Ishikawa (cell line): Measurements from ENCODE around the gene ARCN1.
A peak's percentile ranks its signal among the peaks of the same experiment; 100 is the strongest.

ENCODE experiments used
- CEBPB ChIP-seq: IDR thresholded peaks from 2 replicates; pipeline ENCODE4 v1.6.1; 2012
- CREB1 ChIP-seq: IDR thresholded peaks from 2 replicates; pipeline ENCODE4 v1.6.1; 2012; ENCODE audit warnings: low read depth
- EGR1 ChIP-seq: IDR thresholded peaks from 2 replicates; pipeline ENCODE4 v1.6.1; 2012
- EP300 ChIP-seq: IDR thresholded peaks from 2 replicates; pipeline ENCODE4 v1.6.1; 2012; ENCODE audit warnings: borderline replicate concordance
- FOXM1 ChIP-seq: IDR thresholded peaks from 2 replicates; pipeline ENCODE4 v1.6.1; 2012; ENCODE audit warnings: low read depth, borderline replicate concordance
- MAX ChIP-seq: IDR thresholded peaks from 2 replicates; pipeline ENCODE4 v1.6.1; 2012
- NFIC ChIP-seq: IDR thresholded peaks from 2 replicates; pipeline ENCODE4 v1.6.1; 2012
- RAD21 ChIP-seq: IDR thresholded peaks from 2 replicates; pipeline ENCODE4 v1.6.1; 2012; ENCODE audit warnings: low read depth
- REST ChIP-seq: IDR thresholded peaks from 2 replicates; pipeline ENCODE4 v1.6.1; 2012; ENCODE audit warnings: low read depth, mild to moderate bottlenecking
- TAF1 ChIP-seq: IDR thresholded peaks from 2 replicates; pipeline ENCODE4 v1.6.1; 2012; ENCODE audit warnings: low read depth, mild to moderate bottlenecking
- TCF12 ChIP-seq: IDR thresholded peaks from 2 replicates; pipeline ENCODE4 v1.6.1; 2012; ENCODE audit warnings: low read depth
- TEAD4 ChIP-seq: IDR thresholded peaks from 2 replicates; pipeline ENCODE4 v1.6.1; 2012
- USF1 ChIP-seq: IDR thresholded peaks from 2 replicates; pipeline ENCODE4 v1.6.1; 2012
- YY1 ChIP-seq: IDR thresholded peaks from 2 replicates; pipeline ENCODE4 v1.6.1; 2012; ENCODE audit warnings: low read depth
- ZBTB7A ChIP-seq: IDR thresholded peaks from 2 replicates; pipeline ENCODE4 v1.6.1; 2012; ENCODE audit warnings: low read depth

ARCN1 gene

DNA sequence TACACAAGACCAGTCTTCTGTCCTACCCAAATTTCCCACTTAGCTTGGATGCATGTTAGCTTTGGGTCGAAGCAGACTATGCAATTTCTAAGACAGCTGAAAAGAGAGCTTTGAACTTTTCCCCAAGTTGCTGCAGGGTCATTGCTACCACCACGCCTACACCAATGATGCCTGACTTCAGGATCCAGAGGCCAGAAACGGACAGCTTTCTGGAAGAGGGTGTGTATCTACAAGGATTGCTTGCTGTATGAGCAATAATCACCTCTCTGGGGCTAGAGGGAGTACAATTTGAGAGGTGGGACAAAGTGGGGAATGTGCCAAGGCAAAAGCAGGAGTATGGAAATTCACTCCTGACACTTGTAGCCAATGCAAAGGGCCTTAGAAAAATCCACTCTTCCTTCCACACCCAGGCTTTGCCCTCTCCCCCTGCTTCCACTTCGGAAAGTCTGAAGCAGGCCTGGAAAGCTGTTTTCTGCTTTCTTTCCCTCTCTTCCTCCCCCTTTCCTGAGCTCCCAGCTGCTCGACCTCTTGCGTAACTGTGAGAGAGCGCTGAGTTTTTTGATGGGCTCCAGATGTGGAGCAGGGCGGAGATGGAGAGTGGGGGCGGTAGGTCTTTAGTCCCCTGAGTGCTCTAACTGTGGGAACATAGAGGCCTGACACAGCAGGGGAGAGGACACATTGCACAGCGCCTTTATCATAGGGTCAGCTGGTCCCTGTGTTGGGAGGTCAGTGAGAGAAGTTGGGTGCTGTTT, 33.1 kb downstream of the ARCN1 start:
- TF ChIP-seq NFIC: no peak
- TF ChIP-seq MAX: no peak
- TF ChIP-seq TAF1: no peak
- no peak for TF ChIP-seq YY1
- TF ChIP-seq CEBPB: peak; percentile 89
- TF ChIP-seq RAD21: no peak
- no peak for TF ChIP-seq CREB1

GRCh38 chr11:118606157-118606843, 34.1 kb downstream of the ARCN1 start:
- TF ChIP-seq REST (no peak), YY1 (no peak), TCF12 (no peak), EP300 (no peak), TEAD4 (no peak; the same call in 1 of the 2 replicates), RAD21 (no peak), CREB1 (no peak), MAX (no peak), ZBTB7A (no peak), USF1 (no peak), NFIC (no peak), EGR1 (no peak), TAF1 (no peak), FOXM1 (no peak), CEBPB (no peak)

GRCh38 chr11:118606844-118607228, 34.6 kb downstream of the ARCN1 start:
- TF ChIP-seq NFIC (no peak), TCF12 (no peak), RAD21 (no peak), CEBPB (no peak), CREB1 (no peak), TEAD4 (no peak), ZBTB7A (no peak), EGR1 (no peak)

DNA sequence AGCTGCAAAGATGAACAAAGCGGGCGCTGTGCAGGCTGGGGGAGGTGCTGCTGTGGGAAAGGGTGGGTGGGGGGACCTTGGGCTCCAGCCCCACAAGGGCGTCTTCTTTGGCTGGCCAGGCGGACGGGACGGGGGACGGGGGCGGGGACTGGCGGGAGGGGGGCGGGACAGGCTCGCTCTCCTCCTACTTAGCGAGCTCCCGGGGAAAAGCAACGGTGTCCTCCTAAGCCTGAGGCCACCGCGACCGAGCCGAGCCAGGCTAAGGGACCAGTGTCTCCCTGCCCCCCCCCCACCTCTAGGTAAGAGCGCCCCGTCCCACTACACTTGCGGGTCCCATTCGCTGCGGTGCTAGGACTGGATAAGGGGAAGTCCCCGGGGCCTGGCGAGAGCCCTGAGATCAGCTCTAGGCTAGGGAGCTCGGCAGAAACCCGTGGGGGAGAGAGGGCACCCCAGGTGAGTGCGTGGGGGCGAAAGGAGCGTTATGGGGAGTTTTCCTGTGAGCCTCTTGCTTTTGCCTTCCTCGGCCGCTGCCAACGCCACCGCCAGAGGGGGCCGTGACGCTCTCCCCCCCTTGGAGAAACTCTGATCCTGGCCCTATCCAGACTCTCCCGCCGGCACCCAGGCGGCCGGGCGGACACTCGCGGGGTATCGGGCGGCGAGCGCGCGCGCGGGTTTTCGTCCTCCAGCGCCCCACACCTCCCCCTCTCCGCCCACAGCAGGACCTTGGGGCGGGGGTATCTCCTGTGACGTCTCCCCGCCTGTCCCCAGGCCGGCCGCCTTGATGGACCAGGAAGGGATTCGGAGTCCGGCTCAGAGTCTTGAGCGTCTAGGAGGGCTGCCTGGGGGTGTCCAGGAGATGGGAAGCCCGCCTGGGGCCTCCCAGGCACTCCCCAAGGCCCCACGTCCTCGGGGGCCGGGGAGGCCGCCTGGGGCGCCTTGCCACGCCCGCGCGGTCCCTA, 35.5 kb downstream of the ARCN1 start, which contains the start of gene PHLDB1:
Gene PHLDB1 (plus strand): TSS at position 215 of the 959 bp plus-strand sequence. CDS start 6,222 bp downstream, outside the sequence.
- TF ChIP-seq ZBTB7A (peak; percentile 50; the same call in 1 of the 2 replicates), RAD21 (peak; percentile 34; the same call in 1 of the 2 replicates), TCF12 (no peak)

DNA sequence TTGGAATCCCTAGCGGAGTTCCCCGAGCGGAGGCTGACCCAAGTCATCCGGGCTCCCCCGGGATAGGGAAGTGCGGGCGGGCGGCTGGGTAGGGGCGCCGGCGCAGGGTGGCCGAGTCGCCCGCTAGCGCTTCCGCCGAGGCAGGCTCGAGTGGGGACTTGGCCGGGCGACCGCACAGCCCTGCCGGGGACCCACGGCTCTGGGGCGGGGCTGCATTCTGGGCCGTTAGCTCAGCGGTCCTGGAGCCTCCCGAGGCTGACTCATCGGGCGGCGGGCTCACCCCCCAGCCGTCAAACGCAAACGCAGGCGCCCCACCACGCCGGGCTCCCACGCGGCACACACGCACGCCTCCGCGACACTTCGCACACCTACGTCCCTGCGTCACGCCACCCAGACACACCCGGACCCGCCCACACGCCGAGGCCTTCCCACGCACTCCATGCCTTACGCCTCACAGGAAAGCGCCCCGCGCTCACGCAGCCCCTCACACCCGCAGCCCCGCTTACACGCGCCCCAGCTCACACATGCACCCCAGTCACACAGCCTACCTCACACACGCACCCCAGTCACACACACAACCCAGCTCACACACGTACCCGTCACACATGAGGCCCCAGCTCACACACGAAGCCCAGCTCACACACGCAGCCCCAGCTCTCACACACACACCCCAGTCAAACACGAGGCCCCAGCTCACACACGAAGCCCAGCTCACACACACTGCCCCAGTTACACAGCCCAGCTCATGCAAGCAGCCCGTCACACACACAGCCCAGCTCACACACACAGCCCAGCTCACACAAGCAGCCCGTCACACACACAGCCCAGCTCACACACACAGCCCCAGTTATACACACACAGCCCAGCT, 36.4 kb downstream of the ARCN1 start:
- TF ChIP-seq EGR1 (peak; percentile 89), MAX (peak; percentile 92), USF1 (no peak), YY1 (0 out of 2 replicates have a peak, but pooled peaks have one; percentile 15)

GRCh38 chr11:118609380-118610224, 37.4 kb downstream of the ARCN1 start:
- TF ChIP-seq NFIC: no peak
- no peak for TF ChIP-seq CREB1
- TF ChIP-seq YY1: no peak
- no peak for TF ChIP-seq REST
- no peak for TF ChIP-seq EP300
- TF ChIP-seq USF1: no peak
- TF ChIP-seq CEBPB: no peak
- TF ChIP-seq TEAD4: no peak
- no peak for TF ChIP-seq RAD21
- TF ChIP-seq TCF12: no peak
- TF ChIP-seq EGR1: no peak
- no peak for TF ChIP-seq TAF1
- TF ChIP-seq FOXM1: no peak
- no peak for TF ChIP-seq MAX
- TF ChIP-seq ZBTB7A: no peak
